ENCODE data around the gene NAALADL2.

GRCh38 chr3:175857666-175858270, 998.6 kb downstream of the NAALADL2 start:
- TF ChIP-seq CTCF (IDR thresholded peaks at IDR 0.05) = no peak
- TF ChIP-seq EZH2 (IDR thresholded peaks at IDR 0.05) = no peak

Data from neural progenitor cell (in vitro differentiated cells).